NCI-H187 (cell line): ENCODE results near the gene RIMBP2.

Experiments
- DNase-seq, 2 experiments: peaks; one replicate each; lab custom pipeline; 2025; lab: John Stamatoyannopoulos, UW

Gene RIMBP2

DNA sequence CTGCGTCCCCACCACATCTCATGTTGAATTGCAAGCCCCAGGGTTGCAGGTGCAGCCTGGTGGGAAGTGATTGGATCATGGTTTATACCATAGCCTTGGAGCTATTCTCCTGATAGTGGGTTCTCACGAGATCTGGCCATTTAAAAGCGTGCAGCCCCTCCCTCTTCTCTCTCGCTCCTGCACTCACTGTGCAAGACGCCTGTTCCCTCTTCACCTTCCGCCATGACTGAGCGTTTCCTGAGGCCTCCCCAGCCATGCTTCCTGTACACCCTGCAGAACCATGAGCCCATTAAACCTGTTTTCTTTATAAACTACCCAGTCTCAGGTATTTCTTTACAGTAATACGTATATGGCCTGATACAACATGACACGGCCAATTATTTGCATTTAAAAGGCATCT is 146.6 kb downstream of the RIMBP2 start:
- no peak for DNase-seq

DNA sequence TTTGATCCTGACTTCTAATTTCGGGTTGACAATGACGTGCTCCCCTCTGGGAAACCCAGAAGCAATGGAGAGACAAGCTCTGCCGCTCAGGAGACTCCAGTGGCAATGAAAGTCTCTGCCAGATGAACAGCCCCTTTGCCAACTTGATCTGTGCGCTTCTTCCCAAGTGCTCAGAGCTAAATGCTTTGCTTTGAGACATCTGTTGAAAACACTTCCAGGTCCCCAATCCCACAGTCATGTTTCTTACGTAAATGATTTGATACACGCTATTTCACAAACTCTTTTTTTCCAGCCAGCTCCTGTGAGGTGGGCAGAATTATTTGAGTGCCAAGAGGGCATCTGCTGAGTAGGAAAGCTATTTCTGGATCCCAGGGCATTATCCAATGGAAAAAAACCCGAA is 147.6 kb downstream of the RIMBP2 start:
- DNase-seq = no peak

- DNase-seq = no peak
These were observed 148.1 kb downstream of the RIMBP2 start for GRCh38 chr12:130568041-130568440.

DNA sequence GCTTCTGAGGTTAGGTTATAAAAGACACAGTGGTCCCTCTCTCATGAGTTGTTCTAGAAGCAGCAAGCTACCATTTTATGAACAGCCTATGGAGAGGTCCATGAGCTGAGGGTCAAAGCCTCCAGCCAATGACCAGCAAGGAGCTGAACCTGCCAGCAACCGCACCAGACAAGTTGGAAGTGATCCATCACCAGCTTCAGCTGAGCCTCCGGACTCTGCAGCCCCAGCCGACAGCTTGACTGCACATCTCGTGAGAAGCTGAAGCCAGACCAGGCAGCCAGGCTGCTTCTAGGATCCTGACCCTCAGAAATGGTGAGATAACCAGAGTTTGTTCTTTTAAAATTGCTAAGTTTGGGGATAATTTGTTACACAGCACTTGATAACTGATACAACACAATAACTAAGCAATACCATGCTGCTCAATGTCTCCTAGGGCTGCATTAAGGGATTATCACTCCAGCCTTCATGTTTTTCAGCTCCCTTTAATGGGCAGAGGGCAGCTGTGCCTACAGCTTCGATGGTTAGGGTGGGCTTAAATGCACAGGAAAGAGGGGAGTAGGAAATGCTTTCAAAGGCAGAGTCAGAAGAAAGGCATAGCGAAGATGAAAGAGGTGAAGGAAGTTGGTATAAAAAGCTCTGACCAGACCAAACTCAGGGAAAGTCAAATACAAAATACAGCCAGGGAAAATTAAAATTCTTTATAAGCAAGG is 149.5 kb downstream of the RIMBP2 start:
- no peak for DNase-seq

DNA sequence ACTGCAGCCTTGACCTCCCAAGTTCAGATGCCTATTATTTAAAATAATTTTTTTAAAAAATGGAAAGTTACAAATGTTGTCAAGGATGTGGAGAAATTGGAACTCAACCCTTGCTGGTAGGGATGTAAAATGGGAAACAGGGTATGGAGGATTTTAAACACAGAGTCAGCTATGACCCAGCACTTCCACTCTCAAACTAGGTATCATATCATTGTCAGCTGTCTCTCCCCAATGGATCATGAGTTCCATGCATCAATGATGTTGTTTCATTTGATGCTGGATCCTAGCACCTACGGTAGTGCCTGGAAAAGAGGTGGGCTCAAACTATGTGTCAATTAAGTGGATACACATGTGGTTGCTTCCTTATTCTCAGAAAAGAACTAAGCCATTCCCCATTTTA is 150.9 kb downstream of the RIMBP2 start:
- DNase-seq = no peak

- DNase-seq = no peak
These were observed 152.8 kb downstream of the RIMBP2 start for GRCh38 chr12:130563323-130563722.

GRCh38 chr12:130562716-130563115 is 153.4 kb downstream of the RIMBP2 start:
- DNase-seq = no peak

DNA sequence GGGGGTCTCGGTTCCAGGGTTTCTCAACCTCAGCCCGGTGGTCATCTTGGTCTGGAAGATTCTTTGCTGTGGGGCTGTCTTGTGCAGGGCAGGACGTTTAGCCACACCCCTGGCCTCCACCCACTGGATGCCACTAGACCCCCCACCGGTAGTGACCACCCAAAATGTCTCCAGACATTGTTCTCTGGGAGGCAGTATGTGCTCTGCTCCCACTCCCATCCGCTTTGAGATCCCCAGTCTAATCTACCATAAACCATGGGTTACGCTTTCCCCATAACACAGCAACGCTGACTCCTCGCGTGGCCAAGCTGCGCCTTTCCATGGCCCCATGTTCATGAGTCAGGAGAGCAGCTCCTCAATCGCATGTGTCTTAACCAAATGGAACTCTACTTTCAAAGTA is 155.8 kb downstream of the RIMBP2 start:
- no peak for DNase-seq

GRCh38 chr12:130559806-130560205 is 156.3 kb downstream of the RIMBP2 start:
- no peak for DNase-seq

DNA sequence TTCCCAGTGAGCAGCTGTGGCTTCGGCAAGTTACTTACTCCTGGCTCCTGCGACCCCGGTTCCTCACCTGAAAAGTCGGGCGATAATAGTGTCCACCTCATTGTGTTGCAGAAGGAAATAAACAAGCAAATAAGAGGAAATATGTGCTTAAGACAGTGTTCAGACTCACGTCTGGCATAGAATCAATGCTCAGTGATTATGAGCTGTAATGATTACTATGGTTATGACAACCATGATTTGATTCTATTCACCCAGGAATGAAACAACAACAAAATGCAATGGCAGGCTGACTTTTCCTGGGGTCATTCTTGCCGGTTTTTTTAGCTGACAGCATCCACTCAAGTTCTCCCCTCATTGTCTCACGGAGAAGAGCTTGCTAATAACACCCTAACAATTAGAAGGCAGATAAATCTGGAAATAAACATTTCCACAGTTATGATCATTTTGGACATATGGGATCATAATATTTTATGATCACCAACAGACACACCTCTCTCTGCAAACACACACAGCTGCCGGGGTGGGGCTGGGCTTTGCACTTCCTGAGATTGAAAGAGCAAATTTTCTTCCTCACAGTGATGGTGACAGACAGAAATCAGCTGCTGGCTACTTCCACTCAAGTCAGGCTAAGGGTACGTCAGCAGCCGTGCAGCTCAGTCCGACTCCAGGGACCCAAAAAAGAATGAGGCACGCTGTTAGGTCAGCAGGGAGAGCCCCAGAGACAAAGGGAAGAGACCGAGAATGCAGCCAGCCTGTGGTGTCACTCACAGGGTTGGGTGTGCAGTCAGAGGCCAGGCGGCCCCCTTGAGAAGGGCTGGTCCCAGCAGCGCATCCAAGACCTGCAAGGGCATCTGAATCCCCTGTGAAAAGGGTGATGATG is 158.0 kb downstream of the RIMBP2 start:
- no peak for DNase-seq

GRCh38 chr12:130557201-130557600 is 158.9 kb downstream of the RIMBP2 start:
- DNase-seq = no peak

DNA sequence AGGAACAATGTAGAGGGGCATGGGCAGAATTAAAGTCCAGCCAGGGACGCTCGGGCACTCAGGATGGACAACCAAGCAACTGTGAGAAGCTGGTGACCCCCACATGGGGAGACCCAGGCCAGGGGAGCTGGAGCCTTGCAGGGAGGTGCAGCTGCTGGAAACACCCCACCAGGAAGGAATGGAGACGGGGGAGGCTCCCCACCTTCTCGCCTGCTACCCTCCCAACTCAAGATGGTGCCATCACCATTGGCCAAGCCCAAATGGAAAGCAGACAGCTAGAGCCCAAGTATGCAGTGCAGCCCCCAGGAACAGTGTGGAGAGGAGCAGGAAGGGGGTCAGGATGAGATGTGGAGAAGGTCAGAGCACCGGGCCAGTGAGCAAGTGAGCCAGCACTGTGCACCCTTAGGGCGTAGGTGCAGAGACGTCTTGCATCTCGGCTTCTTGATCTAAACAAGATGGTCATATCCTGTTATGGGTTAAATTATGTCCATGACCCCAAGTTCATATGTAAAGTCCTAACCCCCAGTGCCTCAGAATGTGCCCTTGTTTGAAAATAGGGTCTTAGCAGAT is 159.5 kb downstream of the RIMBP2 start:
- no peak for DNase-seq

DNA sequence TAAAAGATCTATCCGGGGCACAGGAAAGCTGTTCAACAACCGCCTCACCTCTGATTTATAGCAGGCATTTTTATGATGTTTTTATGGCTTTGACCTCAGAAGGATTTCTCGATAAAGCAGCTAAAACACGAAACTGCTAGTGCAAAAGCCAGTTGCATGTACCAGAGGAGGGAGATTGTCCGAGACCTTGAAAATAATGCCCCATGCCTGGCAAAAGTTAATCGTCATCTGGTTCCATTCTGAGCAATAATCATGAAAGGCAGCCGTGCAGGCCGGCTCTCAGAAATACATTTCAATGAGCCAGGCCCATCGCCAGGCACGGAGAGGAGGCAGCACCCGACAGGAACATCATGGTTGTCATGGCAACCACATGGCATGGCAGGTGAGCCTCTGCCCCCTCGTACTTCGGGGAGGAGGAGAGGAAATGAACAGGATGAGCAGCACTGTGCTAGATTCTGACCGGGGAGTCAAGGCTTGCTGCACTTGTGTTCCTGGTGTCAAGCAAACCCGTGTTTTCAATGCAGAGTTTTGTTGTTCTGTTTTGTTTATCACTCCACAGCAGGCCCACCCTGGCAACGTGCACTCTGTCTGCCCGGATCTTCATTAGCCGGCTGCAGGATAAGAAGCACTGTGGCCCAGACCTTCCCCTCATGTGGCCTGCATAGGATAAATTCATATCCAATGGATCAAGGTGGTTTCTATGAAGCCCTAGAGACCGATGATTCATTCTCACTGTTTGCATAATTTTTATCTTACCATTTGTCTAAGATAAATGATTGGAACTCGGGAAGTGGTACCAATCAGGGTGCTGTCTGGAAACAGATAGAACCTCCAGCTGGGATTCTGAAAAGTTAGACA is 160.2 kb downstream of the RIMBP2 start:
- peak; percentile 42 to 77 for DNase-seq

- no peak for DNase-seq
These were observed 160.9 kb downstream of the RIMBP2 start for GRCh38 chr12:130555221-130555620.

GRCh38 chr12:130552483-130552996 is 163.6 kb downstream of the RIMBP2 start:
- no peak for DNase-seq

DNA sequence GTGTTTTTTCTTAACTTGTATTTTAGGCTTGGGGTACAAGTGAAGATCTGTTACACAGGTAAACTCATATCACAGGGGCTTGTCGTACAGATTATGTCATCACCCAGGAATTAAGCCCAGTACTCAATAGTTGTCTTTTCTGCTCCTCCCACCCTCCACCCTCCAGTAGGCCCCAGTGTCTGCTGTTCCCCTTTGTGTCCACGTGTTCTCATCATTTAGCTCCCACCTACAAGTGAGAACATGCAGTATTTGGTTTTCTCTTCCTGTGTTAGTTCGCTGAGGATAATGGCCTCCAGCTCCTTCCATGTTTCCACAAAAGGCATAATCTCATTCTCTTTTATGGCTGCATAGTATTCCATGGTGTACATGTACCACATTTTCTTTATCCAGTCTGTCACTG is 166.7 kb downstream of the RIMBP2 start:
- DNase-seq = no peak

- no peak for DNase-seq
These were observed 168.5 kb downstream of the RIMBP2 start for GRCh38 chr12:130547480-130548155.

- DNase-seq = no peak
These were observed 169.6 kb downstream of the RIMBP2 start for GRCh38 chr12:130546494-130546893.

DNA sequence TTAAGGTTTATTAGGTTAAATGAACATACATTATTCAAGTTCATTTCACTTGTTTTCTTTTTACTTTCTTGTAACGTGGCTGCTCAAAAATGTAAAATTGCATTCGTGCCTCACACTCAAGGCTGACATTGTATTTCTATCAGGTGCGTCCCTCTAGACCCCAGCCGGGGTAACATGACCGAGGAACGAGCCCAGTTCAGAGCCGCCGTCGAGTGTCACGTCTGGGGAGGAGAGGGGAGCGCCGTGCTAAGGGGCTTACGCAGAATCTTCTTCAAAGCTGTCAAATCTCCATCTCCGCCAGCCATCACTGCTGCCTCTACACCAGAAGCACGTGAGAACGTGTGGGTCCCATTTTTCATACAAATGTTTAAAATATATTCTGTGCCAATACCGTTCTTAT is 170.6 kb downstream of the RIMBP2 start:
- DNase-seq = no peak

GRCh38 chr12:130540376-130540775 is 175.7 kb downstream of the RIMBP2 start:
- no peak for DNase-seq
